Measurements from ENCODE around the gene EPHA6.

The EPHA6 gene

GRCh38 chr3:97656638-97657037, 842.2 kb downstream of the EPHA6 start:
- DNase-seq = no peak

- peak; percentile 8 for DNase-seq
These were observed 844.4 kb downstream of the EPHA6 start for GRCh38 chr3:97658668-97659285.

- DNase-seq = no peak
These were observed 847.9 kb downstream of the EPHA6 start for GRCh38 chr3:97662264-97662663.

- DNase-seq = no peak
These were observed 848.4 kb downstream of the EPHA6 start for GRCh38 chr3:97662762-97663161.

- DNase-seq = no peak
These were observed 851.5 kb downstream of the EPHA6 start for GRCh38 chr3:97665896-97666295.

GRCh38 chr3:97670952-97671351, 856.6 kb downstream of the EPHA6 start:
- no peak for DNase-seq

GRCh38 chr3:97673357-97673997, 859.1 kb downstream of the EPHA6 start:
- no peak for DNase-seq

GRCh38 chr3:97674461-97674860, 860.1 kb downstream of the EPHA6 start:
- no peak for DNase-seq

- no peak for DNase-seq
These were observed 865.8 kb downstream of the EPHA6 start for GRCh38 chr3:97680210-97680609.

- no peak for DNase-seq
These were observed 866.3 kb downstream of the EPHA6 start for GRCh38 chr3:97680696-97681095.

- DNase-seq = no peak
These were observed 870.1 kb downstream of the EPHA6 start for GRCh38 chr3:97684490-97684889.

GRCh38 chr3:97686258-97686657, 871.9 kb downstream of the EPHA6 start:
- no peak for DNase-seq

- no peak for DNase-seq
These were observed 873.3 kb downstream of the EPHA6 start for GRCh38 chr3:97687734-97688133.

- DNase-seq = no peak
These were observed 874.7 kb downstream of the EPHA6 start for GRCh38 chr3:97689111-97689510.

GRCh38 chr3:97689962-97690361, 875.6 kb downstream of the EPHA6 start:
- no peak for DNase-seq

GRCh38 chr3:97691354-97691753, 877.0 kb downstream of the EPHA6 start:
- no peak for DNase-seq

GRCh38 chr3:97692389-97692788, 878.0 kb downstream of the EPHA6 start:
- no peak for DNase-seq

- DNase-seq = no peak
These were observed 878.4 kb downstream of the EPHA6 start for GRCh38 chr3:97692831-97693230.

GRCh38 chr3:97694876-97695275, 880.5 kb downstream of the EPHA6 start:
- no peak for DNase-seq

GRCh38 chr3:97698691-97699090, 884.3 kb downstream of the EPHA6 start:
- no peak for DNase-seq

GRCh38 chr3:97699889-97700288, 885.5 kb downstream of the EPHA6 start:
- DNase-seq = no peak

- DNase-seq = no peak
These were observed 891.4 kb downstream of the EPHA6 start for GRCh38 chr3:97705764-97706163.

GRCh38 chr3:97706226-97706625, 891.8 kb downstream of the EPHA6 start:
- no peak for DNase-seq

GRCh38 chr3:97711654-97712053, 897.3 kb downstream of the EPHA6 start:
- DNase-seq = no peak

- DNase-seq = no peak
These were observed 898.5 kb downstream of the EPHA6 start for GRCh38 chr3:97712919-97713318.

All from fibroblast of skin of abdomen (primary cell).